ENCODE measurements around the gene AQP7.
A peak's percentile ranks its signal among the peaks of the same experiment; 100 is the strongest.
"Not testable (repeated sequence)": the region's sequence is repeated elsewhere in the genome, so short reads cannot be mapped to it uniquely, and the experiment has no call there.

Gene AQP7

GRCh38 chr9:33393581-33393980 lies 8.8 kb downstream of the AQP7 start:
- DNase-seq = no peak

DNA sequence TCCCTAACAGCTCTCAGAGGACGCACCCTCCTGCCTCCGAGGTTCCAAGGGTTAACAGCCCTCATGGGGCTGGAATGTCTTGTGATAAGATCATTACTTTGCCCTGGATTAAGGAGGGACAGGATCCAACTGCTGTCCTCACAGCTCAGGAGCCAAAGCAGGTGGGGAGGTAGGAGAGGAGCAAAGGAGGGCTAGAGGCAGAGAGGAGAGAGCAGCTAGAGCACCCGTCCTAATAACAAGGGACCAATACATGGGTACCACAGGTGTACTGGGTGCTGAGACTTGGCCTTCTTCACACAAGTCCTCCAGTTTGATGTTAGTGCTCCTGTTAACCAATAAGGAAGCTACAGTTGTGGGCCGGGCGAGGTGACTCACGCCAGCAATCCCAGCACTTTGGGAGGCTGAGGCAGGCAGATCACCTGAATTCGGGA lies 9.8 kb downstream of the AQP7 start:
- DNase-seq = not testable (repeated sequence)

GRCh38 chr9:33391111-33391771 lies 11.1 kb downstream of the AQP7 start:
- peak; percentile 21 to 42 (median 30) for DNase-seq

GRCh38 chr9:33388110-33388994 lies 14.0 kb downstream of the AQP7 start:
- DNase-seq = no peak

GRCh38 chr9:33386998-33387397 lies 15.4 kb downstream of the AQP7 start:
- not testable (repeated sequence) for DNase-seq

- not testable (repeated sequence) for DNase-seq
These were observed 15.7 kb downstream of the AQP7 start for GRCh38 chr9:33386641-33386996.

DNA sequence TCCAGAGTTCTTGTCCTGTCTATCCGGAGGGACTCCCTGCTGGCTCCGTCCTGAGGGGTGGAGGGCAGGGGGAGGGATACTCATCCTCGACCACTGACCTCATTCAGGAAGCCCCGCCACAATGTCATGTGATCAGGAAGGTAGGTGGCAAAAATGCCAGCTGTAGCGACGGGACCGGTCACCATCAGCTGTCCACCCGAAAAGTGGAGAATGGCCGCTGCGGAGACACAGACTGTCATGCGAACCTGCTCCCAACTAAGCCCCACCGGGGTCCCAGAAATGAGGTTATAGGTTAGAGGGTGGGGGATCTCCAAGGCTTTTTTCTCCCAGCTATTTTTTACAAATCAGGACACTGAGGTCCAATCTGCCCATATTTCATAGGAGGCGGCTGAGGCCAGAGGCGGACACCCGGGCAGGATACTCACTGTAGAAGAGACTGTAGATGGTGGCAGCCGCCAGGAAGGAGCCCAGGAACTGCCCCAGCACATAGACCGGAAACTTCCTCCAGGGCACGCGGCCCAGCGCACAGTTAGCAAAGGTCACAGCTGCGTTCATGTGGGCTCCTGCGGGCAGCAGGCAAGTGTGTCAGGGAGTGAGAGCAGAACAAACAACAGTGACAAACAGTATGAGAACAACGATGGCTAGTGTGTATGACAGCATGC lies 16.3 kb downstream of the AQP7 start:
- not testable (repeated sequence) for DNase-seq

DNA sequence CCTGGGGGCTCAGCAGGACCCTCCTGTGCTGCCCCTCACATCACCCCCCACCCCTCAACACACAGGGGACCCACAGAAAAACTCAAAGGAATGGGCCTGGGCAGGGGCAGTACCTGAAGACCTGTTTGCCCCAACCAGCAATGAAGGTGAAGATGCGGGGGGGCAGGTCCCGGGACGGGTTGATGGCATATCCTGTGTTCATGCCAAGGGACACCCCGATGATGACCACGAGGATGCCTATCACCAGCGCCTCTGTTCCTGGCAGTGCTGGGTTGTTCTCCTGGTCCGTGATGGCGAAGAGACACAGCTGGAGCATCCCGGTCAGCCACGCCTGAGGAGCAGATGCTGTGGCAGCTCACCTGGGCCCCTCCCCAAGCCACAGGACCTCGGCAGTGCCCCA lies 16.8 kb downstream of the AQP7 start:
- DNase-seq = not testable (repeated sequence)

DNA sequence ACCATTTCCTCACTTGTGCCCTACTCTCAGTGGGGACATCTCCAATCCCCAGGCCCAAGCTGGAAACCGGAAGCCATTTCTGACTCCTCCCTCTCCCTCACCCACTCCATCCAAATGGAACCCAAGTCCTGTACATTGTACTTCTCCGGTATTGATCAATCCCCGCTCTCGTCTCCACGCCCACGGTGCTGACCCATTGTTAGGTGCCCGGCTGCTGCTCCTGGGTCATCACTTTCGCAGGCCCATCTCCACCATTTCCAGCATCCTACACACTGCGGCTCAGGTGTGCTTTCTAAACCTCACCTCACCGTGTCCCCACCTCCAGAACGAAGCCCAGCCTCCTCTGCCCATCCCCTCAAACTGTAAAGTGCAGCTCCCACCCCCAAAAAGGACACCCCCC lies 19.0 kb downstream of the AQP7 start:
- not testable (repeated sequence) for DNase-seq

DNA sequence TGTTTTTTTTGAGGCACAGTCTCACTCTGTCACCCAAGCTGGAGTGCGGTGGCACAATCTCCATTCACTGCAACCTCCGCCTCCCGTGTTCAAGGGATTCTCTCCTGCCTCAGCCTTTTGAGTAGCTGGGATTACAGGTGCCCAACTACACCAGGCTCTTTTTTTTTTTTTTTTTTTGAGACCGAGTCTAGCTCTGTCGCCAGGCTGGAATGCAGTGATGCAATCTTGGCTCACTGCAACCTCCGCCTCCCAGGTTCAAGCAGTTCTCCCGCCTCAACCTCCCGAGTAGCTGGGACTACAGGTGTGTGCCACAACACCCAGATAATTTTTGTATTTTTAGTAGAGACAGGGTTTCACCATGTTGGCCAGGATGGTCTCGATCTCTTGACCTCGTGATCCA lies 20.0 kb downstream of the AQP7 start:
- not testable (repeated sequence) for DNase-seq

GRCh38 chr9:33381231-33381791 lies 21.1 kb downstream of the AQP7 start:
- DNase-seq = peak; percentile 29 to 61 (median 30)

DNA sequence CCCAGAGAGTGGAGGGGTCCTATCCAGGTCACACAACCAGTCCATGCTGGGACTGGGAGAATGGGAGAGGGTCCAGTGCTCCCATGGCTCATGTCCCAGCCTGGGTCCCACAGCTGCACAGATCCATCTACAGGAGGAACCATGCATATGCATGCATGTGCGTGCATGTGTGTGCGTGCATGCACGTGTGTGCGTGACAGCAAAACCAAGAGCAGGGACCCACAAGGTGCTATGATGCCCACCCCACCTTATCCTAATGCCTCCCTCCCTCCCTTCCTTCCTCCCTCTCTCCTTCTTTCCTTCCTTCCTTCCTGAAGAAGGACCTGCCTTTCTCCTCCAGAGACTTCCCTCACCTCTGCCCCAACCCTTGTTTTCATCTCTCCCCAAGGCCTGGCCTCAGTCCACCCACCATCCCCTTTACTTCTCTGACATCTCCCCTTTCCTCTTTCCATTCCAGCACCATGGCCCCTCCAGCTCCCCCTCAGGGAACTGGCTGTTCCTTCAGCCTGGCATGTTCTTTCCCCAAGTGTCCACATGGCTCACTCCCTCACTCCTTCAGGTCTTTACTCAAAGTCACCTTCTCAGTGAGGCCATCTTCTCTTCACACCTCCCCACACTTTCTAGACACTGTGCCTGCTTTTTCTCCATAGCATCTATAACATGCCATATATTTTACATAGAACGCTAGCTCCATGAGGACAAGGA lies 21.8 kb downstream of the AQP7 start:
- no peak for DNase-seq

DNA sequence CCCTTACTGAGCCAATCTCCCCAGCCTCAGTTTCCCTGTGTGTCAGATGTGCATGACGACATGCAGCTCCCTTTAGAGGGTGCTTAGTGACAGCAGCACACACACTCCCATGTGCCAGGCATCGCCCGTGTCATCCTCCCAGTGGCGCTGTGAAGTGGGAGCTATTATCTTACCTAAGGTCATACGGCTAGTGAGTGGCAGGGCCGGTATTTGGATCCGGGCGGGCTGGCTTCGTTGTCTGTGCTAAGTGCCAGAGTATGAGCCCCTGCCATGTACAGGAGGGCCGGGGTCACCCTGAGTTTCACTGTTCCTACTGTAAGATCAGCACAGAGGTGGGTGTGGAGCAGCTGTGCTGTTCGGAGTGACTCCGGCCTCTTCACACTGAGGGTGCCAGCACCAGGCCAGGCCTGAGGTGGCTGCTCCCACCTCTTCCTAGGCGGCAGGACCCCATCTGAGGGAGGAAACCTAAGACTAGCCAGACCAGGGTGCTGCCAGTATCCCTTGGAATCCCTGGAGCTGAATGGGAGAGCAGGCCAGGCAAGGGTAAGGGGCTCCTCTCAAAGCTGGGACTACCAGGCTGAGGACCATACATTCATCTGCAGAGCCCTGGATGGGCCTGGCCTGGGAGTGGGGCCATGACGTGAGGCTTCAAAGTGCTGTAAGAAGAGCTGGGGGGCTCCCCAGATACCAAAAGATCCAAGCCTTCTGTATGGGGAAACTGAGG lies 22.5 kb downstream of the AQP7 start:
- DNase-seq = no peak

DNA sequence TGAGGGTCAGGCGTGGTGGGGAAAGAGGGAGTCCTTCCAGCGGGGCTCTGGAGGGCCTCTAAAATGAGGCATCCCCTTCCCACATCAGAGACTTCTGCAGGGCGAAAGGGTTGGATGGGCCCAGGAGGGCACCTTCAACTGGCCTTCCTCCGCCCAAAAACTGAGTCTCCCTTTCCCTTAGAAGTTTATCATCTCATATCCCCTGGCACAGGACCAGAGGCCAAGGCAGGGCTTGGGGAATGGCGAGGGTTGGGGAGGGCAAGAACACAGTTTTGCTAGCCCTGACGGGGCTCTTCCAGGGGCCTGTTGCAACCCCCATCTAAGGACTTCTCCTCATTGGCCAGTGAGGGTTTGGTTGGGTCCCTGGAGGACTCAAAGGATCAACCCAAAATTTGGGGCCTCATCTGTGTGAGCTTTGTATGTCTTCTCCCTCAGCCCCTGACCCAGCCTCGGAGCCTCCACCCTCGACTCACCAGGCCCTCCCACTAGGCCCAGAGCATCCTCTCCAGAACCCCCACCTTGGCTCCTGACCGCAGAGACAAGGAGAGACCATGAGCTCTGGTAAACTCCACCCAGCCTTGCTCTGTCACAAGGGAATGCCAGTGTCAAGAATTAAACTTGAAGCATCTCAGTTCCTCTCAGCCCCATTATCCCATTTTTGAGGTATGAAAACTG lies 24.1 kb downstream of the AQP7 start:
- DNase-seq = no peak

- no peak for DNase-seq
These were observed 25.2 kb downstream of the AQP7 start for GRCh38 chr9:33377089-33377715.

DNA sequence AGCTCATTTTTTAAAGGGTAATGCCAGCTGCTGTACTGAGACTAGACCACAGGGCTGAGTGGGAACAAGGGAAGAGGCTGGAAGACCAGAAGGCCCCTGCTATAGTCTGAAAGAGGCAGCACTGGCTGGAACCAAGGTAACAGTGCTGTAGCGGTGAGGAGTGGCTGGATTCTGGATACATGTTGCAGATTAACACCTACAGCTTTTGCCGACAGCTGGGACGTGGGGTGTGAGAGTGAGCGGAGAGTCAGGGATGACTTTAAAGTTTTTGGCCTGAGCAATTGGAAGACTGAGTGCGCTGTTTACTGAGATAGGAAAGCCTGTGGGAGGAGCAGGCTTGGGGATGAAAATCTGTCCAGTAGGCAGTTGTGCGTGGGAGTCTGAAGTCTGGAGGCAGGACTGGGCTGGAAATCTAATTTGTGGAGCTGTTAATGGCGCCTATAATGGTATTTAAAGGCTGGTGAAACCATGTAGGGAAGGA lies 26.5 kb downstream of the AQP7 start:
- DNase-seq = no peak

DNA sequence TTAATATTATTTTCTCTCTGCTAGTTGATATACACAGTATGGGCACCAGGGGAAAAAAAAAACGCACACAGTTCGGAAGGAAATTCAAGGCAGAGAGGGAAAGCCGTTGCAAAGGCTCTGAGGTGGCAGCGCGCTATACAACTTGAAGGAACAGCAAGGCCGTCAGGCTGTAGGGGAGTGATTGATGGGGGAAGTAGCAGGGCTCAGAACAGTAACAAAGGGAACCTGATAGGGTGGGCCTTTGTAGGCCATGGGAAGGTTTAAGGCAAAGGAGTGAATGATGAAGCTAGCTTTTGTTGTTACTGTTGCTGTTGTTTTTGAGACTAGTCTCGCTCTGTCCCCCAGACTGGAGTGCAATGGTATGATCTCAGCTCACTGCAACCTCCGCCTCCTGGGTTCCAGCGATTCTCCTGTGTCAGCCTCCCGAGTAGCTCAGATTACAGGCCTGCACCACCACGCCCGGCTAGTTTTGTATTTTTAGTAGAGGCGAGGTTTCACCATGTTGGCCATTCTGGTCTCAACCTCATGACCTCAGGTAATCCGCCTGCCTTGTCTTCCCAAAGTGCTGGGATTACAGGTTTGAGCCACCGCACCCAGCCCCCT lies 27.0 kb downstream of the AQP7 start:
- DNase-seq = peak in 1 of 3 donors; percentile 18

GRCh38 chr9:33374634-33375237 lies 27.6 kb downstream of the AQP7 start:
- DNase-seq = peak; percentile 73 to 86 (median 86)

GRCh38 chr9:33374190-33374589 lies 28.2 kb downstream of the AQP7 start:
- no peak for DNase-seq

DNA sequence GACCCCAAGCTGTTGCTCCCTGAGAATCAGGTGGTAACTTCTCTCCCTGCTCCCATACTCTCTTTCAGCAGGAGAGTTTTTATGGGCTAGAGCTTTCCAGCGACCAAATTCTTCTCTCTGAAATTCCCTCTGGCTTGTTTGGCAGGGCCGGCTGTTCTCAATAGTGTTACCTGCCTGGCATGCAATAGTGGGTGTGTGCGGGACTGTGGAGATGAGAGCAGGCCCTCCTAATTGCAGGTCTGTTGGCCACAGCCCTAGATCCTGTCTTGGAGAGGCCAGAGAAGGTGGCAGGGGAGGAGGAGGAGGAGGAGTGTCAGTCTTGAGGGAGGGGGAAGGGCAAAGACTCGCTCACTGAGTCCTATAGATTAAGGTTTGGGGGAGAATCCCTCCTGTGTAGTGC lies 29.5 kb downstream of the AQP7 start:
- no peak for DNase-seq

Measured in suppressor macrophage treated with lipopolysaccharide for 1 hour (primary cell).